Common myeloid progenitor, CD34-positive (primary cell): ENCODE data around the gene CYP11A1. TPM values are rescaled to one million over a fixed set of nuclear protein-coding genes. Genes with fewer than 3 reads are reported as not detected.

Source experiments
- CTCF ChIA-PET: fragments of 350-600 bp; sonication (Branson Sonifier 250); formaldehyde crosslinking; loops from one replicate; lab custom pipeline; 2021; ENCODE audit warnings: antibody characterized with exemption; lab: Charles Lee
- POLR2A ChIA-PET: fragments of 350-600 bp; sonication (Branson Sonifier 250); formaldehyde crosslinking; loops from one replicate; lab custom pipeline; 2021; ENCODE audit warnings: antibody characterized with exemption; lab: Charles Lee
- DNase-seq, 3 donors: peaks; one replicate each; pipeline versions ENCODE4 v3.0.0 to v3.0.0-alpha.2; 2013
- H3K27ac ChIP-seq, 2 experiments: 1 replicate in 1 of 2; 2 replicates in 1 of 2; pipeline ENCODE4 v1.7.0; 2013; ENCODE audit warnings: inconsistent platforms in 2 of 2, low read length in 2 of 2, mild to moderate bottlenecking in 2 of 2, low read depth in 1 of 2, moderate library complexity in 1 of 2; ENCODE audit not compliant: severe bottlenecking in 2 of 2, insufficient read depth in 1 of 2, poor library complexity in 1 of 2
- H3K27me3 ChIP-seq, 5 experiments: replicated peaks in 2 of 5; 1 replicate in 3 of 5; 2 replicates in 2 of 5; pipeline versions ENCODE4 v1.6.1 to v1.7.0; 2013; ENCODE audit warnings: low read length in 4 of 5, mild to moderate bottlenecking in 2 of 5, moderate library complexity in 2 of 5, inconsistent platforms in 1 of 5; ENCODE audit not compliant: insufficient read depth in 5 of 5, control insufficient read depth in 4 of 5
- H3K36me3 ChIP-seq, 4 experiments: 1 replicate in 2 of 4; 2 replicates in 2 of 4; pipeline versions ENCODE4 v1.6.1 to v1.7.0; 2013; ENCODE audit warnings: low read length in 3 of 4, control low read depth in 1 of 4, mild to moderate bottlenecking in 1 of 4; ENCODE audit not compliant: control insufficient read depth in 4 of 4, insufficient read depth in 4 of 4
- H3K4me1 ChIP-seq, 4 experiments: 1 replicate in 3 of 4; 2 replicates in 1 of 4; pipeline versions ENCODE4 v1.6.1 to v1.7.1; 2013; ENCODE audit warnings: low read length in 3 of 4, mild to moderate bottlenecking in 3 of 4, control low read depth in 1 of 4, inconsistent platforms in 1 of 4, moderate library complexity in 1 of 4; ENCODE audit not compliant: control insufficient read depth in 4 of 4, insufficient read depth in 4 of 4; ENCODE audit errors: control extremely low read depth in 1 of 4
- H3K4me3 ChIP-seq, 7 experiments: 1 replicate in 4 of 7; 2 replicates in 3 of 7; pipeline versions ENCODE4 v1.5.1 to v1.7.0; 2013; ENCODE audit warnings: mild to moderate bottlenecking in 7 of 7, low read length in 6 of 7, moderate library complexity in 6 of 7, inconsistent platforms in 2 of 7, low read depth in 2 of 7, control low read depth in 1 of 7; ENCODE audit not compliant: insufficient read depth in 4 of 7, control insufficient read depth in 1 of 7; ENCODE audit errors: extremely low read depth in 1 of 7
- H3K9me3 ChIP-seq, 5 experiments: 1 replicate in 4 of 5; 2 replicates in 1 of 5; pipeline versions ENCODE4 v1.6.1 to v1.7.1; 2013; ENCODE audit warnings: low read length in 4 of 5, mild to moderate bottlenecking in 2 of 5, inconsistent platforms in 1 of 5, low read depth in 1 of 5, moderate library complexity in 1 of 5; ENCODE audit not compliant: control insufficient read depth in 4 of 5, insufficient read depth in 2 of 5; ENCODE audit errors: control extremely low read depth in 1 of 5
- WGBS: methylation state at CpG from one replicate; pipeline ENCODE4 v1.1.5; 2013; ENCODE audit not compliant: insufficient coverage; 5-methylcytosine and 5-hydroxymethylcytosine counted together
- polyA plus RNA-seq: library from polyadenylated mRNA; unstranded; fragments of 120-200 nt; gene quantifications from one replicate; pipeline ENCODE4 v1.2.1, GENCODE V29; 2013

Gene CYP11A1
- not detected for polyA plus RNA-seq

- POLR2A ChIA-PET = no interaction called here
- Histone ChIP-seq H3K4me1 (peaks cover 0 to 12% (median 9%) of the 10 kb centered on the region in 4 experiments), H3K27me3 (peaks cover 0 to 29% (median 15%) of the 10 kb centered on the region in 5 experiments), H3K36me3 (no peaks in the 10 kb centered on the region), H3K9me3 (no peaks in the 10 kb centered on the region), H3K27ac (no peak within 1 kb of the TSS), H3K4me3 (no peak within 1 kb of the TSS)
- CTCF ChIA-PET = interaction anchor here (0.9 to 22.0 kb wide), 7 partner anchors 9 to 404 kb away, joined by 3 to 671 read pairs (median 4); partner anchors contain the start of gene SEMA7A
- WGBS = 95% methylated on average over 10 of the region's 12 CpGs
- DNase-seq = no peak
Observed at GRCh38 chr15:74367296-74367854, at the start of gene CYP11A1. TSS of gene CYP11A1 (minus strand) at chr15:74367646. CDS start at chr15:74367585, 61 bp downstream.

- no peak for DNase-seq
- peaks cover 0 to 45% (median 27%) of the 10 kb centered on the region in 4 experiments for H3K4me1 ChIP-seq
- peaks cover 6 to 62% (median 45%) of the 10 kb centered on the region in 4 experiments for H3K36me3 ChIP-seq
- 98% methylated on average over 10 of the region's 13 CpGs for WGBS
- ChIA-PET CTCF (no interaction called here), POLR2A (no interaction called here)
- no peaks in the 10 kb centered on the region for H3K27me3 ChIP-seq
- no peak overlapping the region for H3K4me3 ChIP-seq
- no peaks in the 10 kb centered on the region for H3K9me3 ChIP-seq
- no peak overlapping the region for H3K27ac ChIP-seq
Observed at GRCh38 chr15:74417225-74417624, 49.8 kb upstream of the CYP11A1 start.

DNA sequence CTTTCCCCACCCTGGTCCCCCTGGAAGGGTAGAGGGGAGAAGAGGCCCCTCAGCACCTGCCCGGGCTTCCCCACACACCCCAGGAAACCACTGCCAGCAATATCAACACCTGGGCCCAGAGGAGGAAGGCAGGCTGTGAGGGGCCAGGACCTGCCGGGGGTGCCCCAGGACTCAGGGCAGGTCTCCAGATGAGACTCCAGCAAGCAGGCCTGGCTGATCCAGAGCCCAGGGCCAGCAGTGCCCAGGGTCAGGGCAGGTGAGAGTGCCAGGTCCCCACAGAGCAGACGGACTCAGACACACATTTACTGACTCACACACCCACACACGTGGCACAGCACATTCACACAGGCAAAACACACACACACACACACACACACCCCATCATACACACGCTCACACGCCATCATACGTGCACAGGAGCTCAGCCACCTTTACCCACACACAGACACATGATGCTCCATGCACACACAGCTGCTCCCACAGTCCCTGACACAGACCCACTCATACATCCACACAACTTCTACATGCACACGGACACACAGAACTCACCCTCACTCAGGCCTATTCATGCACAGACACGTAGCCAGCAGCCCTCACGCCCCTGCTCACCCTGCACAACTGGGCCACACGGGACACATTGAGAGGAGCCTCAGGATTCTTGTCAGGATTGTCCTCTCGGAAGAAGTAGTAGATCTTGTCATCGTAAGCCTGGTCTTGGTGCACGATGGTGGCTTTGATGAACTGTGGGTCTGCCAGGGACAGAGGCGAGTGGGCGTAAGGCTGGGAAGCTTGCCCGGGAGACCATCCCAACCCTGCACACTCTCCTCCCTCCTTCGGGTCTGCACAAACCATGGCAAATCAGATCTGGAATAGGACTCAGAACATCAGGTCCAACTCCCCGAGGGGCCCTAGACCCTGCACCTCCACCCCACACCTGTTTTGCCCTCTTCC is 48.8 kb upstream of the CYP11A1 start:
- CTCF ChIA-PET = no interaction called here
- H3K27ac ChIP-seq = no peak overlapping the region
- WGBS = 95% methylated on average over 14 of the region's 19 CpGs
- no peaks in the 10 kb centered on the region for H3K27me3 ChIP-seq
- POLR2A ChIA-PET = no interaction called here
- no peaks in the 10 kb centered on the region for H3K9me3 ChIP-seq
- H3K4me3 ChIP-seq = no peak overlapping the region
- H3K36me3 ChIP-seq = peaks cover 6 to 70% (median 53%) of the 10 kb centered on the region in 4 experiments
- H3K4me1 ChIP-seq = peaks cover 0 to 35% (median 25%) of the 10 kb centered on the region in 4 experiments
- DNase-seq = no peak

DNA sequence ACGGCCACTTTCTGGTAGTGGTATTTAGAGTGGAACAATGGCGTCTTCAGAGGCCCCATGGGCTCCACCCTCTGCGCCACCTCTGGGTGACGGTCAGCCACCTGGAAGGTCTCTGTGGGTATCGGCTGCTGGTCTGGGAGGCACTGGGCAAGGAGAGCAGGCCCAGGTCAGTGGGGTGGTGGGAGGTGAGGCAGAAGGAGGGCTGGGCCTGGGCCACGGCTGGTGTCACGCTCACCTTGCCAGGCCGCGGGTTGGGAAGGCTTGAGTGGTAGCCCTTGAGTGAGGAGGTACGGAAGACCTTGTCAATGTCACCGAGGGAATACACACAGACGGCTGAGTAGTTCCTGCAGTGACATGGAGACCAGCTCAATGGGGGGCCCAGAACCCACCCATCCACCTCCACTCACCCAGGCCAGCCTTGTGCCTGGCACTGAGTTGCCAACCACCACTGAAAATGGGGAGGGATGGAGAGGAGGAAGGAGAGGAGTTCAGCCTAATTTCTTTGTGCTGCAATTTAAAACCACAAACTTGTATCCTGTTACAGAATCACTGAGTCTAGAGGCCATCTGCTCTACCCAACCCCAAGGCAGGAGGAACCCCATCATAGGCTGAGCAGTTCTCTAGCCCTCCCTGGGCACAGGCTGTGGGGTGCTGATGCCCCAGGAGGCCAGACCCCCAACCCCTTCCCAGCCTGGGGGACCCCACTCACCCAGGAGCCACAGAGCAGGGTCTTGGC is 47.3 kb upstream of the CYP11A1 start:
- H3K9me3 ChIP-seq = no peaks in the 10 kb centered on the region
- CTCF ChIA-PET = interaction anchor here (1.1 to 1.4 kb wide), 2 partner anchors 11 to 32 kb away, joined by 3 read pairs; no protein-coding TSS in a partner anchor
- DNase-seq = no peak
- H3K4me3 ChIP-seq = no peak overlapping the region
- no peaks in the 10 kb centered on the region for H3K27me3 ChIP-seq
- 98% methylated on average over 11 of the region's 12 CpGs for WGBS
- no peak overlapping the region for H3K27ac ChIP-seq
- H3K4me1 ChIP-seq = peaks cover 0 to 20% (median 18%) of the 10 kb centered on the region in 4 experiments
- POLR2A ChIA-PET = no interaction called here
- peaks cover 9 to 83% (median 66%) of the 10 kb centered on the region in 4 experiments for H3K36me3 ChIP-seq

GRCh38 chr15:74414081-74414580 is 46.7 kb upstream of the CYP11A1 start:
- H3K4me1 ChIP-seq = peaks cover 0 to 21% (median 18%) of the 10 kb centered on the region in 4 experiments
- peaks cover 9 to 83% (median 65%) of the 10 kb centered on the region in 4 experiments for H3K36me3 ChIP-seq
- no peak for DNase-seq
- H3K9me3 ChIP-seq = no peaks in the 10 kb centered on the region
- no peaks in the 10 kb centered on the region for H3K27me3 ChIP-seq
- no peak overlapping the region for H3K4me3 ChIP-seq
- POLR2A ChIA-PET = no interaction called here
- WGBS = 100% methylated on average over 3 of the region's 5 CpGs
- CTCF ChIA-PET = interaction anchor here (1.1 to 1.4 kb wide), 2 partner anchors 10 to 31 kb away, joined by 3 read pairs; no protein-coding TSS in a partner anchor
- no peak overlapping the region for H3K27ac ChIP-seq

DNA sequence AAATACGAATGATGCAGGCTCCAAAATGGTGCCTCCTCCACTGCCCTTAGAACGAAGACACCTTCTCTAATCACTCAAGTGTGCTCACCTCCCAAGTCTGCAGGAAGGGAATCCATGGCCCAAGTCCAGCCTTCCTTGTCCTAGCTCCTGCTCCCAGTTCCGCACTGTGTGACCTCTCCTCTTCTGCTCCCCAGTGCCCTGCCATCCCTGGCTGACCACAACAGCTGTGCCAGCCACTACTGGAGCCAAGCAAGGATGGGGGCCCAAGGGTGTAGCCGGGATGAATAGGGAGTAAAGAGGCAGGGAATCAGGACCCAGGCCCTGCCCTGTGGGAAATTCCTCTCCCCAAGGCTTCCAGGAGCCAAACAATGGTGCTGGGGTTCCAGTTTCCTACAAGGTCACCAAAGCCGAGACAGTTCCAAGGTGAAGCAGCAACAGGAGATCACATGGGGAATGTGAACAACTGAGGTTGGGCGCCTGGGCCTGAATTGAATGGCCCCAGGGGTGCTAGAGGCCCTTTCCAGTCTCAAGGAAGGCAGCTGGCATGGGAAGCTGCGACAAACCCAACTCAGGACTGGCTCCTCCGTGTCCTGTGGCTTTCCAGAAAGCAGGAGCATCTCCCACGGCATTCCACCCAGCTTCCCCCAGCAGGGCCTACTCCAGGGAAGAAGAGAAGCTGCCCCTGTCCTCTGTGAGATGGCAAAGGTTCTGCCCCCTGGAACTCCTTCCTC is 46.1 kb upstream of the CYP11A1 start:
- WGBS = 100% methylated on average over 8 of the region's 9 CpGs
- ChIA-PET CTCF (interaction anchor here (1.3 to 2.3 kb wide), 3 partner anchors 26 to 31 kb away, joined by 3 to 8 read pairs (median 3); no protein-coding TSS in a partner anchor), POLR2A (no interaction called here)
- no peak for DNase-seq
- Histone ChIP-seq H3K9me3 (no peaks in the 10 kb centered on the region), H3K4me1 (peaks cover 0 to 24% (median 18%) of the 10 kb centered on the region in 4 experiments), H3K27me3 (no peaks in the 10 kb centered on the region), H3K36me3 (peaks cover 9 to 80% (median 64%) of the 10 kb centered on the region in 4 experiments), H3K27ac (no peak overlapping the region), H3K4me3 (no peak overlapping the region)
